OCI-LY7 (cell line): Measurements from ENCODE around the gene MEIOB.

Experiments used
- EZH2phosphoT487 ChIP-seq: fragments of 200-600 bp; sonication (generic); IDR thresholded peaks from 2 replicates; pipeline ENCODE4 v1.6.1; 2018; ENCODE audit warnings: low read depth, borderline replicate concordance, mild to moderate bottlenecking, mixed run types, antibody characterized with exemption, low read length, moderate library complexity, mixed read lengths
- TF ChIP-seq, protein P1 (sequence below): fragments of 200-600 bp; sonication (generic); conservative IDR thresholded peaks from 2 replicates; pipeline ENCODE4 v1.5.1; 2014; ENCODE audit warnings: mild to moderate bottlenecking, antibody characterized with exemption, low read length, moderate library complexity, mixed read lengths

GRCh38 chr16:1794221-1794871, 77.6 kb downstream of the MEIOB start:
- TF ChIP-seq, protein P1, sequence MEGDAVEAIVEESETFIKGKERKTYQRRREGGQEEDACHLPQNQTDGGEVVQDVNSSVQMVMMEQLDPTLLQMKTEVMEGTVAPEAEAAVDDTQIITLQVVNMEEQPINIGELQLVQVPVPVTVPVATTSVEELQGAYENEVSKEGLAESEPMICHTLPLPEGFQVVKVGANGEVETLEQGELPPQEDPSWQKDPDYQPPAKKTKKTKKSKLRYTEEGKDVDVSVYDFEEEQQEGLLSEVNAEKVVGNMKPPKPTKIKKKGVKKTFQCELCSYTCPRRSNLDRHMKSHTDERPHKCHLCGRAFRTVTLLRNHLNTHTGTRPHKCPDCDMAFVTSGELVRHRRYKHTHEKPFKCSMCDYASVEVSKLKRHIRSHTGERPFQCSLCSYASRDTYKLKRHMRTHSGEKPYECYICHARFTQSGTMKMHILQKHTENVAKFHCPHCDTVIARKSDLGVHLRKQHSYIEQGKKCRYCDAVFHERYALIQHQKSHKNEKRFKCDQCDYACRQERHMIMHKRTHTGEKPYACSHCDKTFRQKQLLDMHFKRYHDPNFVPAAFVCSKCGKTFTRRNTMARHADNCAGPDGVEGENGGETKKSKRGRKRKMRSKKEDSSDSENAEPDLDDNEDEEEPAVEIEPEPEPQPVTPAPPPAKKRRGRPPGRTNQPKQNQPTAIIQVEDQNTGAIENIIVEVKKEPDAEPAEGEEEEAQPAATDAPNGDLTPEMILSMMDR: no peak
- TF ChIP-seq EZH2phosphoT487: no peak
